GM20431 (cell line): ENCODE results near the gene EPHA1.
"Not testable (repeated sequence)": the region's sequence is repeated elsewhere in the genome, so short reads cannot be mapped to it uniquely, and the experiment has no call there.

Experiments
- in situ Hi-C: fragments of 300-500 bp; cut with MseI, MboI; formaldehyde crosslinking; loops from one replicate; pipeline ENCODE4 v1.15.0; 2020; ENCODE audit warnings: low sequenced_read_pairs; ENCODE audit not compliant: unreplicated experiment

EPHA1 gene

GRCh38 chr7:143392427-143392826 is 16.2 kb downstream of the EPHA1 start:
- in situ Hi-C loops = not testable (repeated sequence)

GRCh38 chr7:143391462-143392404 is 16.9 kb downstream of the EPHA1 start:
- in situ Hi-C loops = no loop called here

DNA sequence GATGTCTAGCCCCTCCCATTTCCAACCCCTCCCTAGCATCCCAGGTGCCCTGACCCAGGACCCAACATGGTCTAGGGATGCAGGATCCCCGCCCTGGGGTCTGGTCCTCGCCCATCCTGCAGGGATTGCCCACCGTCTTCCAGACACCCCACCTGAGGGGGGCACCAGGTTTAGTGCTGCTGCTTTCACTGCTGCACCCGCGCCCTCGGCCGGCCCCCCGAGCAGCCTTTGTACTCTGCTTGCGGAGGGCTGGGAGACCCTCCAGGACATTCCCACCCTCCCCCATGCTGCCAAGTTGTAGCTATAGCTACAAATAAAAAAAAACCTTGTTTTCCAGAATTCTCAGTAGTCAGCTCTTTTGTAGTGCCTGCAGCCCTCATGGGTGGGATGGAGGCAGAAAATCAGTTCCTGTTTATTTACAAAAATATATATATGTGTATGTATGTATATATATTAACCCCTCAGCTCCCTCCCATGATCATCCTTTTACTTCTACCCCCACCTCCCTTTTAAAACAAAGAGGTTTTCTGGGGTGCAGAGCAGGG is 17.8 kb downstream of the EPHA1 start:
- in situ Hi-C loops = no loop called here

GRCh38 chr7:143390104-143390772 is 18.4 kb downstream of the EPHA1 start:
- in situ Hi-C loops = no loop called here

GRCh38 chr7:143389316-143390103 is 19.1 kb downstream of the EPHA1 start:
- in situ Hi-C loops = no loop called here

GRCh38 chr7:143388491-143389101 is 20.1 kb downstream of the EPHA1 start:
- in situ Hi-C loops = no loop called here

- in situ Hi-C loops = no loop called here
Measured at GRCh38 chr7:143388051-143388450, 20.6 kb downstream of the EPHA1 start.

DNA sequence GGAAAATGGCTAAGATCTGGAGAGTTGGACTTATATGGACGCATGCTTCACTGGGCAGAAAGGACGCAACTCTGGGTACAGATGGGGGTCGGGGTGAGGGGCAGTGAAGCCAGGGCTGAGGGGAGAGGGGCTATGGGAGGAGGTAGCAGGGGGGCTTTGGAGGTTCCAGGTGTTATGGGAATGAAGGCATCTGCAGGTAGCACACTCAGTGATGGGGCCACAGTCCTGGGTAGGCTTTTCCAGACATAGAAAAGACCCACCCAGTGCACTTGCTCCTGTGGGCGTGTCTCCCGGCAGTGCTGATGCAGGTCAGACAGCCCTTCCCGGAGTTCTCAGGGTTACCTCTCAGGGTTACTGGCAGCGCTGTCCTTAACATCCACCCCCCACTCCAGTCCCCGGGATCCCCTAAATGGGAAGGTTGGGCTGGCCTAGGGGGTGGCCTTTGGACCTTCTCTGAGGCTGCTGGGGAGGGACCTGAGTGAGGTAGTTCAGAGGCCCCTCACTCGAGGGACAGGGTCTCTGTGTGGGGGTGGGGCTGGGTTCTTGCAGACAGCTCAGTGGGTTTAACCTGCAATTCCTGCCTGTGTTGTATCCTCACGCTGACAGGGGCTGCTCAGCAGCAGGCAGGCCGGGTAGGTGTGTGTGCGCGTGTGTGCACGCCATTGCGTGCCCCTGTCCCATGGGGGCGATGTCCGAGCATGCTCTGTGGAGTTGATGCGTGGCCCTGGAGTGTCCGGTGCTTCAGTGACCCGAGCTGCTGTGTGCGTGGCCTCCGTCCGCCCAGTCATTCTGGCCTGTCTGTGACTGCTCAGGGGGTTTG is 21.3 kb downstream of the EPHA1 start:
- in situ Hi-C loops = no loop called here

DNA sequence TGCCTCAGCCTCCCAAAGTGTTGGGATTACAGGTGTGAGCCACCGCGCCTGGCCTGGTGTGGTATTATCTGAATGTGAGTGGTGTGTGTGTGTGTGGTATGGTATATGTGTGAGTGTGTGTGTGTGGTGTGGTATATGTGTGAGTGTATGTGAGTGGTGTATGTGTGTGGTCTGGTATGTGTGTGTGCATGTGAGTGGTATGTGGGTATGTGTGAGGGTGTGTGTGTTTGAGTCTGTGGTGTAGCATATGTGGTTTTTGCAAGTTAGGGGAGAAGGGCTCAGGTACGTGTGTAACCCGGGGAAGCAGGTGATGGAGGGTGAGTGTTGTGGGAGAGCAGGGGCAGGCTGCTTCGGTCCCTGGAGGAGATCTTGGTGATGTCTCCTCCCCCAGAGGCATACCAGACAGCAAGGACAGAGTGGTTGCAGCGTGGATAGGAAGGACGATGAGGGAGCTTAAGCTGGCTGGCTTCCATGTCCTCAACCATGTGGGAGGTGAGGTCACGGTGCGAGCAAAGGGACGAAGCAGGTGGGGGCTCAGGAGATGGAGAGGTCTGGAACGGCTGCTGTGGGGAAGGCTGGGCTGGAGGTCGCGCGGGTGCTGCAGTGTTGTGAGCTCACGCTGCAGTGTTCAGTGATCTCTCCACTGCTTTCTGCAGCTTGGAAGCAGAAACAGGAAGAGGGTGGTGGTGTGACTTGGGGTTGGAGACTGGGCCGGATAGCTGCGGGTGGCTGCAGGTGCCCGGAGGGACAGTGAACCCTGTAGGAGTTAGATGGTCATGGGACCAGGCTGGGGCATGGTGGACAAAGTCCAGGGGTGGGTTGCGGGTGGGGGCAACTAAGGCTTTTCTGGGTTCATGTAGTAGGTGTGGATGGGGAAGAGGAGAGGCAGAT is 22.5 kb downstream of the EPHA1 start:
- in situ Hi-C loops = no loop called here

GRCh38 chr7:143384661-143385631 is 23.7 kb downstream of the EPHA1 start:
- in situ Hi-C loops = no loop called here

GRCh38 chr7:143384148-143384547 is 24.5 kb downstream of the EPHA1 start:
- in situ Hi-C loops = no loop called here

- in situ Hi-C loops = no loop called here
Measured at GRCh38 chr7:143383642-143383957, 25.1 kb downstream of the EPHA1 start.

GRCh38 chr7:143382791-143383641 is 25.6 kb downstream of the EPHA1 start:
- in situ Hi-C loops = no loop called here

DNA sequence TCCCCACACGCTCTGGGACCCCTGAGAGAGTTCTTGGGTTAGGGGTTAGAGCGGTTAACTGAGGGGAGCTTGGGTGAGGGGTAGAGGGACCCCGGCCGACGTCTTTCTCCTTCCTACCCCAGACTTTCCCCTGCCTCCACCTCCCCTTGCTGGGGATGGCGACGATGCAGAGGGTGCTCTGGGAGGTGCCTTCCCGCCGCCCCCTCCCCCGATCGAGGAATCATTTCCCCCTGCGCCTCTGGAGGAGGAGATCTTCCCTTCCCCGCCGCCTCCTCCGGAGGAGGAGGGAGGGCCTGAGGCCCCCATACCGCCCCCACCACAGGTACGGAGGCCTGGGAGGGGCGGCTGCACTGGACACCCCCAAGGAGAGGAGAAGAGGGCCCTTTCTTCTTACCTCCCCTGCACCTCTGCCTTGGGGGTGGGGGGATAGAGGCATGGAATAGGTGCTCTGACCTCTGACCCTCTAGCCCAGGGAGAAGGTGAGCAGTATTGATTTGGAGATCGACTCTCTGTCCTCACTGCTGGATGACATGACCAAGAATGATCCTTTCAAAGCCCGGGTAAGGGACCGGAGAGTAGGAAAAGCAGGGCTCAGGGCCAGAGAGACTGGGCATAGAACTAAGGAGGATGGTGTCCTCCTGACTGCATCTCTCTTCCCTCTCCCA is 26.4 kb downstream of the EPHA1 start:
- in situ Hi-C loops = no loop called here

DNA sequence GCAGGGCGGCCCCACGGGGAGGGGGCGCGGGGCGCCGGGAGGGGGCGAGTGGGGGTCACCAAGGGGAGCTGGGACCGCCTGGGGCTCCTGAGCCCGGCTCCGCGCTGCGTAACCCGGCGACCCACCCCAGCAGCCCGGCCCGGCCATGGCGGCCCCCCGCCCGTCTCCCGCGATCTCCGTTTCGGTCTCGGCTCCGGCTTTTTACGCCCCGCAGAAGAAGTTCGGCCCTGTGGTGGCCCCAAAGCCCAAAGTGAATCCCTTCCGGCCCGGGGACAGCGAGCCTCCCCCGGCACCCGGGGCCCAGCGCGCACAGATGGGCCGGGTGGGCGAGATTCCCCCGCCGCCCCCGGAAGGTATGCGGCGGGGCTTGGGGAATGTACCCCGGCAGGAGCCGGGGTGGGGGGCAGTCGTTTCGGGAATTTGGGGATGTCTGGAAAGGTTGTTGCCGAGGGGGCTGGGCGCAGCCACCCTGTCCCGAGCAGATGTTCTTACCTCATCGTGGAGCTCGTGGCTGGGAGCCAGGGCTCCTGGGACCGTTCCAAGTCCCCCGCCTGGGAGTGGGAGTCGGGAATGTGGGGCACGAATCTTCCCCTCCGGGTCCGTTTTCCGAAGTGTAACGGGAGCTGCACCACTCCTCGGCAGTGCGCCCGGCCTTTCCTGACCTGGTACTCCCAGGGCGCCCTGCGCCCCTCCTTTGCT is 27.1 kb downstream of the EPHA1 start:
- in situ Hi-C loops = no loop called here
